CD4-positive, alpha-beta T cell (primary cell): Measurements from ENCODE around the gene DNLZ. TPM values are rescaled to one million over a fixed set of nuclear protein-coding genes. Genes with fewer than 3 reads are reported as not detected.

Source experiments
- ATAC-seq: fragments of 200-7000 bp; cut with Tn5 transposase; one replicate; pipeline ENCODE4 v1.10.0; 2022; ENCODE audit warnings: mild to moderate bottlenecking; ENCODE audit not compliant: poor library complexity
- CTCF ChIA-PET: fragments of 350-600 bp; sonication (Branson Sonifier 250); formaldehyde crosslinking; loops from one replicate; lab custom pipeline; 2021; ENCODE audit warnings: antibody characterized with exemption, inconsistent platforms; lab: Charles Lee
- POLR2A ChIA-PET: fragments of 350-600 bp; sonication (Branson Sonifier 250); formaldehyde crosslinking; loops from one replicate; lab custom pipeline; 2021; ENCODE audit warnings: antibody characterized with exemption, inconsistent platforms; lab: Charles Lee
- DNase-seq, 14 experiments: peaks; one replicate each; pipeline ENCODE4 v3.0.0-alpha.2; 2013 to 2020; ENCODE audit warnings: mixed read lengths in 2 of 14
- H3K27ac ChIP-seq, 2 donors: one replicate each; pipeline versions ENCODE4 v1.5.1 to v1.7.0; 2013; ENCODE audit warnings: low read length in 2 of 2, low read depth in 1 of 2, mild to moderate bottlenecking in 1 of 2
- H3K27me3 ChIP-seq, 2 experiments: 1 replicate in 1 of 2; 2 replicates in 1 of 2; pipeline versions ENCODE4 v1.6.1 to v1.7.0; 2013; ENCODE audit warnings: low read length in 2 of 2, control low read depth in 1 of 2, mild to moderate bottlenecking in 1 of 2, moderate library complexity in 1 of 2; ENCODE audit not compliant: insufficient read depth in 2 of 2, control insufficient read depth in 1 of 2
- H3K36me3 ChIP-seq: one replicate; pipeline ENCODE4 v1.6.1; 2013; ENCODE audit warnings: low read length, control low read depth; ENCODE audit not compliant: insufficient read depth
- H3K4me1 ChIP-seq: one replicate; pipeline ENCODE4 v1.6.1; 2013; ENCODE audit warnings: low read length, control low read depth; ENCODE audit not compliant: insufficient read depth
- H3K4me3 ChIP-seq: one replicate; pipeline ENCODE4 v1.5.1; 2013; ENCODE audit warnings: mild to moderate bottlenecking, low read length, moderate library complexity
- H3K9me3 ChIP-seq, 2 experiments: 1 replicate in 1 of 2; 2 replicates in 1 of 2; pipeline versions ENCODE4 v1.6.1 to v1.7.0; 2013; ENCODE audit warnings: low read length in 2 of 2, mild to moderate bottlenecking in 2 of 2, control low read depth in 1 of 2, moderate library complexity in 1 of 2; ENCODE audit not compliant: control insufficient read depth in 1 of 2, insufficient read depth in 1 of 2
- H3K27ac Mint-ChIP-seq: one replicate; pipeline ENCODE4 v1.8.0; 2020; ENCODE audit warnings: mixed read lengths
- H3K27me3 Mint-ChIP-seq: one replicate; pipeline ENCODE4 v1.8.0; 2021; ENCODE audit warnings: mixed read lengths
- H3K36me3 Mint-ChIP-seq: one replicate; pipeline ENCODE4 v1.8.0; 2021; ENCODE audit warnings: low read depth, mixed read lengths
- H3K4me1 Mint-ChIP-seq: one replicate; pipeline ENCODE4 v1.8.0; 2021; ENCODE audit warnings: low read depth, mixed read lengths
- H3K4me3 Mint-ChIP-seq: one replicate; pipeline ENCODE4 v1.8.0; 2020; ENCODE audit warnings: mild to moderate bottlenecking, mixed read lengths
- H3K9me3 Mint-ChIP-seq: one replicate; pipeline ENCODE4 v1.8.0; 2020; ENCODE audit warnings: mixed read lengths
- intact Hi-C, 2 experiments: fragments of 100-400 bp; cut with DNase I in 1 of 2; cut with micrococcal nuclease in 1 of 2; formaldehyde crosslinking; loops; one replicate each; pipeline versions ENCODE4 v1.15.1 to v1.9.0; 2023 to 2025; cut with DNase I, micrococcal nuclease
- total RNA-seq, 174 experiments: library from RNA in 2 of 174; stranded (reverse) in 2 of 174; gene quantifications; one replicate each; pipeline ENCODE4 v1.2.3 and lab custom pipeline; 2021 to 2026
- TF ChIP-seq, protein P1 (sequence below): fragments of 200-600 bp; IDR thresholded peaks from one replicate; pipeline ENCODE4 v1.8.0; 2022; ENCODE audit warnings: antibody characterized with exemption, mild to moderate bottlenecking

Gene DNLZ
- total RNA-seq, 2 experiments from 2014 or later = 15.4 to 17.0 TPM

GRCh38 chr9:136310273-136311030 lies 53.1 kb downstream of the DNLZ start:
- Mint-ChIP-seq H3K4me3 (no peak overlapping the region), H3K36me3 (no peaks in the 10 kb centered on the region), H3K27ac (no peak overlapping the region), H3K4me1 (peaks cover 5% of the 10 kb centered on the region), H3K27me3 (peaks cover 4% of the 10 kb centered on the region), H3K9me3 (no peaks in the 10 kb centered on the region)
- intact Hi-C loops = no loop called here
- ChIA-PET CTCF (no interaction called here), POLR2A (no interaction called here)
- H3K9me3 ChIP-seq = peaks cover 3 to 17% of the 10 kb centered on the region in 2 experiments
- H3K4me3 ChIP-seq = no peak overlapping the region
- no peaks in the 10 kb centered on the region for H3K36me3 ChIP-seq
- peaks cover 20 to 22% of the 10 kb centered on the region in 2 experiments for H3K27me3 ChIP-seq
- no peak for ATAC-seq
- no peak for DNase-seq
- H3K4me1 ChIP-seq = peaks cover 16% of the 10 kb centered on the region
- no peak overlapping the region for H3K27ac ChIP-seq
- TF ChIP-seq, protein P1, sequence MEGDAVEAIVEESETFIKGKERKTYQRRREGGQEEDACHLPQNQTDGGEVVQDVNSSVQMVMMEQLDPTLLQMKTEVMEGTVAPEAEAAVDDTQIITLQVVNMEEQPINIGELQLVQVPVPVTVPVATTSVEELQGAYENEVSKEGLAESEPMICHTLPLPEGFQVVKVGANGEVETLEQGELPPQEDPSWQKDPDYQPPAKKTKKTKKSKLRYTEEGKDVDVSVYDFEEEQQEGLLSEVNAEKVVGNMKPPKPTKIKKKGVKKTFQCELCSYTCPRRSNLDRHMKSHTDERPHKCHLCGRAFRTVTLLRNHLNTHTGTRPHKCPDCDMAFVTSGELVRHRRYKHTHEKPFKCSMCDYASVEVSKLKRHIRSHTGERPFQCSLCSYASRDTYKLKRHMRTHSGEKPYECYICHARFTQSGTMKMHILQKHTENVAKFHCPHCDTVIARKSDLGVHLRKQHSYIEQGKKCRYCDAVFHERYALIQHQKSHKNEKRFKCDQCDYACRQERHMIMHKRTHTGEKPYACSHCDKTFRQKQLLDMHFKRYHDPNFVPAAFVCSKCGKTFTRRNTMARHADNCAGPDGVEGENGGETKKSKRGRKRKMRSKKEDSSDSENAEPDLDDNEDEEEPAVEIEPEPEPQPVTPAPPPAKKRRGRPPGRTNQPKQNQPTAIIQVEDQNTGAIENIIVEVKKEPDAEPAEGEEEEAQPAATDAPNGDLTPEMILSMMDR = no peak

DNA sequence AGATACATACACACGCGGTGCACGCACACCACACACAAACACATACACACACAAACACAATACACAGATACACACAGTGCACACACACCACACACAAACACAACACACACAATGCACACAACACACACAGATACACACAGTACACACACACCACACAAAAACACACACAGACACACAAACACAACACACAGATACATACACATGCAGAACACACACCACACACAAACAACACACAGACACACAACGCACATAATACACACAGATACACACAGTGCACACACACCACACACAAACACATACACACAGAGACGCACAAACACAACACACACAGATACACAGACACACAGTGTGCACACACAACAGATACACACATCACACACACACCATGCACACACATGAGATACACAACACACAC lies 53.7 kb downstream of the DNLZ start:
- no peaks in the 10 kb centered on the region for H3K36me3 Mint-ChIP-seq
- H3K27me3 Mint-ChIP-seq = peaks cover 4% of the 10 kb centered on the region
- H3K4me3 Mint-ChIP-seq = no peak overlapping the region
- Histone ChIP-seq H3K36me3 (no peaks in the 10 kb centered on the region), H3K27me3 (peaks cover 20 to 22% of the 10 kb centered on the region in 2 experiments), H3K4me1 (peaks cover 16% of the 10 kb centered on the region), H3K27ac (no peak overlapping the region), H3K4me3 (no peak overlapping the region), H3K9me3 (peaks cover 0 to 12% of the 10 kb centered on the region in 2 experiments)
- DNase-seq (no peak), ATAC-seq (no peak)
- TF ChIP-seq, protein P1 = no peak
- ChIA-PET POLR2A (no interaction called here), CTCF (no interaction called here)
- no peak overlapping the region for H3K27ac Mint-ChIP-seq
- peaks cover 5% of the 10 kb centered on the region for H3K4me1 Mint-ChIP-seq
- no peaks in the 10 kb centered on the region for H3K9me3 Mint-ChIP-seq
- intact Hi-C loops = no loop called here

Other genes starting within 250 kb of the DNLZ start
- 1 to 10 TPM; 6.5 to 7.9 TPM for gene TMEM250, start 244.9 kb downstream of the DNLZ start, total RNA-seq
- under 1 TPM; 0.11 to 0.16 TPM for gene LHX3, start 158.6 kb downstream of the DNLZ start, total RNA-seq
- gene QSOX2, start 117.9 kb downstream of the DNLZ start, total RNA-seq = 10 to 100 TPM; 14.4 TPM
- not detected for gene CCDC187, start 59.6 kb downstream of the DNLZ start, total RNA-seq
- 1 to 10 TPM; 7.7 to 8.6 TPM for gene GPSM1, start 36.2 kb downstream of the DNLZ start, total RNA-seq
- gene CARD9, start 9.9 kb upstream of the DNLZ start, total RNA-seq = under 1 TPM; 0.36 to 0.64 TPM
- 1 to 10 TPM; 7.7 to 8.0 TPM for gene SNAPC4, start 36.4 kb upstream of the DNLZ start, total RNA-seq
- 10 to 100 TPM; 37.7 to 43.2 TPM for gene ENTR1, start 46.9 kb upstream of the DNLZ start, total RNA-seq
- gene PMPCA, start 46.9 kb upstream of the DNLZ start, total RNA-seq = 100 to 1,000 TPM; 107 to 109 TPM
- gene INPP5E, start 76.1 kb upstream of the DNLZ start, total RNA-seq = 10 to 100 TPM; 17.2 to 19.4 TPM
- gene SEC16A, start 119.3 kb upstream of the DNLZ start, total RNA-seq = 10 to 100 TPM; 73.0 to 75.0 TPM
- 10 to 100 TPM; 30.8 to 34.2 TPM for gene NOTCH1, start 182.3 kb upstream of the DNLZ start, total RNA-seq